Activated naive CD4-positive, alpha-beta T cell treated with anti-CD3 and anti-CD28 coated beads, Interleukin-2, amount 10 ng/mL, durations not matched to agents 7 days and 5 days (primary cell): ENCODE results near the gene PATJ.

ENCODE experiments used
- CTCF ChIA-PET: fragments of 350-600 bp; sonication (Branson Sonifier 250); formaldehyde crosslinking; loops from one replicate; lab custom pipeline; 2021; ENCODE audit warnings: antibody characterized with exemption; lab: Charles Lee
- DNase-seq: peaks from one replicate; pipeline ENCODE4 v3.0.0-alpha.2; 2020
- H3K27ac Mint-ChIP-seq: one replicate; pipeline ENCODE4 v1.8.0; 2021; ENCODE audit warnings: mild to moderate bottlenecking, moderate library complexity, mixed read lengths
- H3K27me3 Mint-ChIP-seq: one replicate; pipeline ENCODE4 v1.8.0; 2021; ENCODE audit warnings: mild to moderate bottlenecking, mixed read lengths
- H3K36me3 Mint-ChIP-seq: one replicate; pipeline ENCODE4 v1.8.0; 2021; ENCODE audit warnings: mixed read lengths
- H3K4me1 Mint-ChIP-seq: one replicate; pipeline ENCODE4 v1.8.0; 2021; ENCODE audit warnings: mixed read lengths
- H3K4me3 Mint-ChIP-seq: one replicate; pipeline ENCODE4 v1.8.0; 2021; ENCODE audit warnings: mild to moderate bottlenecking, moderate library complexity, mixed read lengths
- H3K9me3 Mint-ChIP-seq: one replicate; pipeline ENCODE4 v1.8.0; 2021; ENCODE audit warnings: mixed read lengths

Gene PATJ

GRCh38 chr1:62040973-62041372 is 298.7 kb downstream of the PATJ start:
- no peak for DNase-seq
- H3K4me3 Mint-ChIP-seq: no peak overlapping the region
- H3K27ac Mint-ChIP-seq: no peak overlapping the region
- CTCF ChIA-PET: no interaction called here
- no peaks in the 10 kb centered on the region for H3K27me3 Mint-ChIP-seq
- H3K9me3 Mint-ChIP-seq: no peaks in the 10 kb centered on the region
- H3K36me3 Mint-ChIP-seq: no peaks in the 10 kb centered on the region
- H3K4me1 Mint-ChIP-seq: no peaks in the 10 kb centered on the region

- no peak for DNase-seq
- CTCF ChIA-PET: no interaction called here
These were observed 300.9 kb downstream of the PATJ start for GRCh38 chr1:62043154-62043553.

GRCh38 chr1:62045574-62045973 is 303.3 kb downstream of the PATJ start:
- Mint-ChIP-seq H3K4me3 (no peak overlapping the region), H3K27me3 (no peaks in the 10 kb centered on the region), H3K36me3 (no peaks in the 10 kb centered on the region), H3K4me1 (no peaks in the 10 kb centered on the region), H3K9me3 (no peaks in the 10 kb centered on the region), H3K27ac (no peak overlapping the region)
- CTCF ChIA-PET: interaction anchor here (0.6 kb wide), 1 partner anchor 1280 kb away, joined by 3 read pairs; no protein-coding TSS in a partner anchor
- no peak for DNase-seq

More at GRCh38 chr1:62043154-62043553, 300.9 kb downstream of the PATJ start:
- H3K4me3 Mint-ChIP-seq: no peak overlapping the region
- H3K27me3 Mint-ChIP-seq: no peaks in the 10 kb centered on the region
- no peaks in the 10 kb centered on the region for H3K4me1 Mint-ChIP-seq
- no peaks in the 10 kb centered on the region for H3K9me3 Mint-ChIP-seq
- no peak overlapping the region for H3K27ac Mint-ChIP-seq
- no peaks in the 10 kb centered on the region for H3K36me3 Mint-ChIP-seq

GRCh38 chr1:62046927-62047326 is 304.6 kb downstream of the PATJ start:
- Mint-ChIP-seq H3K27ac (no peak overlapping the region), H3K36me3 (no peaks in the 10 kb centered on the region), H3K9me3 (no peaks in the 10 kb centered on the region), H3K27me3 (no peaks in the 10 kb centered on the region), H3K4me3 (no peak overlapping the region), H3K4me1 (no peaks in the 10 kb centered on the region)
- CTCF ChIA-PET: no interaction called here
- no peak for DNase-seq

GRCh38 chr1:62050165-62050564 is 307.9 kb downstream of the PATJ start:
- no peak overlapping the region for H3K27ac Mint-ChIP-seq
- no peaks in the 10 kb centered on the region for H3K27me3 Mint-ChIP-seq
- CTCF ChIA-PET: interaction anchor here (1.4 kb wide), 1 partner anchor 32 kb away, joined by 4 read pairs; no protein-coding TSS in a partner anchor
- H3K4me1 Mint-ChIP-seq: no peaks in the 10 kb centered on the region
- no peak for DNase-seq
- no peaks in the 10 kb centered on the region for H3K36me3 Mint-ChIP-seq
- no peaks in the 10 kb centered on the region for H3K9me3 Mint-ChIP-seq
- no peak overlapping the region for H3K4me3 Mint-ChIP-seq

- DNase-seq: no peak
- Mint-ChIP-seq H3K36me3 (no peaks in the 10 kb centered on the region), H3K4me3 (no peak overlapping the region), H3K27ac (no peak overlapping the region), H3K27me3 (no peaks in the 10 kb centered on the region), H3K9me3 (no peaks in the 10 kb centered on the region), H3K4me1 (no peaks in the 10 kb centered on the region)
- CTCF ChIA-PET: no interaction called here
These were observed 310.7 kb downstream of the PATJ start for GRCh38 chr1:62052946-62053345.

GRCh38 chr1:62054188-62054587 is 311.9 kb downstream of the PATJ start:
- no peaks in the 10 kb centered on the region for H3K4me1 Mint-ChIP-seq
- H3K27ac Mint-ChIP-seq: no peak overlapping the region
- no peaks in the 10 kb centered on the region for H3K27me3 Mint-ChIP-seq
- H3K36me3 Mint-ChIP-seq: no peaks in the 10 kb centered on the region
- CTCF ChIA-PET: no interaction called here
- H3K9me3 Mint-ChIP-seq: no peaks in the 10 kb centered on the region
- DNase-seq: no peak
- H3K4me3 Mint-ChIP-seq: no peak overlapping the region

- CTCF ChIA-PET: no interaction called here
- no peak overlapping the region for H3K4me3 Mint-ChIP-seq
- H3K27ac Mint-ChIP-seq: no peak overlapping the region
- H3K36me3 Mint-ChIP-seq: no peaks in the 10 kb centered on the region
- no peaks in the 10 kb centered on the region for H3K9me3 Mint-ChIP-seq
- no peaks in the 10 kb centered on the region for H3K27me3 Mint-ChIP-seq
- no peaks in the 10 kb centered on the region for H3K4me1 Mint-ChIP-seq
- no peak for DNase-seq
These were observed 314.9 kb downstream of the PATJ start for GRCh38 chr1:62057230-62057629.

- no peak overlapping the region for H3K27ac Mint-ChIP-seq
- CTCF ChIA-PET: no interaction called here
- DNase-seq: no peak
- H3K27me3 Mint-ChIP-seq: no peaks in the 10 kb centered on the region
- no peaks in the 10 kb centered on the region for H3K4me1 Mint-ChIP-seq
- no peaks in the 10 kb centered on the region for H3K9me3 Mint-ChIP-seq
- no peaks in the 10 kb centered on the region for H3K36me3 Mint-ChIP-seq
- H3K4me3 Mint-ChIP-seq: no peak overlapping the region
These were observed 315.5 kb downstream of the PATJ start for GRCh38 chr1:62057641-62058290.

- no peaks in the 10 kb centered on the region for H3K36me3 Mint-ChIP-seq
- no peaks in the 10 kb centered on the region for H3K9me3 Mint-ChIP-seq
- DNase-seq: no peak
- H3K4me3 Mint-ChIP-seq: no peak overlapping the region
- no peaks in the 10 kb centered on the region for H3K4me1 Mint-ChIP-seq
- H3K27me3 Mint-ChIP-seq: no peaks in the 10 kb centered on the region
- no peak overlapping the region for H3K27ac Mint-ChIP-seq
- CTCF ChIA-PET: no interaction called here
These were observed 316.7 kb downstream of the PATJ start for GRCh38 chr1:62058956-62059355.

GRCh38 chr1:62062087-62062486 is 319.8 kb downstream of the PATJ start:
- Mint-ChIP-seq H3K4me3 (no peak overlapping the region), H3K4me1 (no peaks in the 10 kb centered on the region), H3K27me3 (no peaks in the 10 kb centered on the region), H3K36me3 (no peaks in the 10 kb centered on the region), H3K27ac (no peak overlapping the region), H3K9me3 (peaks cover 3% of the 10 kb centered on the region)
- CTCF ChIA-PET: no interaction called here
- no peak for DNase-seq

- Mint-ChIP-seq H3K27ac (no peak overlapping the region), H3K4me3 (no peak overlapping the region), H3K4me1 (no peaks in the 10 kb centered on the region), H3K27me3 (no peaks in the 10 kb centered on the region), H3K9me3 (peaks cover 3% of the 10 kb centered on the region), H3K36me3 (no peaks in the 10 kb centered on the region)
- no peak for DNase-seq
- CTCF ChIA-PET: no interaction called here
These were observed 322.6 kb downstream of the PATJ start for GRCh38 chr1:62064829-62065407.

- Mint-ChIP-seq H3K27ac (no peak overlapping the region), H3K9me3 (peaks cover 3% of the 10 kb centered on the region), H3K27me3 (no peaks in the 10 kb centered on the region), H3K4me1 (no peaks in the 10 kb centered on the region), H3K36me3 (no peaks in the 10 kb centered on the region), H3K4me3 (no peak overlapping the region)
- CTCF ChIA-PET: no interaction called here
- DNase-seq: no peak
These were observed 324.4 kb downstream of the PATJ start for GRCh38 chr1:62066713-62067112.

GRCh38 chr1:62068416-62068843 is 326.1 kb downstream of the PATJ start:
- Mint-ChIP-seq H3K27me3 (no peaks in the 10 kb centered on the region), H3K4me1 (no peaks in the 10 kb centered on the region), H3K27ac (no peak overlapping the region), H3K36me3 (no peaks in the 10 kb centered on the region), H3K4me3 (no peak overlapping the region), H3K9me3 (peaks cover 3% of the 10 kb centered on the region)
- CTCF ChIA-PET: interaction anchor here (1.2 kb wide), 1 partner anchor 480 kb away, joined by 4 read pairs; no protein-coding TSS in a partner anchor
- DNase-seq: no peak

GRCh38 chr1:62068978-62069377 is 326.7 kb downstream of the PATJ start:
- Mint-ChIP-seq H3K36me3 (no peaks in the 10 kb centered on the region), H3K4me1 (no peaks in the 10 kb centered on the region), H3K27me3 (no peaks in the 10 kb centered on the region), H3K9me3 (peaks cover 3% of the 10 kb centered on the region), H3K27ac (no peak overlapping the region), H3K4me3 (no peak overlapping the region)
- CTCF ChIA-PET: interaction anchor here (1.2 kb wide), 1 partner anchor 481 kb away, joined by 4 read pairs; no protein-coding TSS in a partner anchor
- no peak for DNase-seq
